Activated CD8-positive, alpha-beta memory T cell treated with anti-CD3 and anti-CD28 coated beads for 24 hours (primary cell): ENCODE results near the gene SDK1.

Source experiments
- DNase-seq: peaks from one replicate; pipeline ENCODE4 v3.0.0-alpha.2; 2020

SDK1 gene

GRCh38 chr7:4147926-4148620 is 847.0 kb downstream of the SDK1 start:
- no peak for DNase-seq

GRCh38 chr7:4149236-4149635 is 848.2 kb downstream of the SDK1 start:
- no peak for DNase-seq

GRCh38 chr7:4149645-4150044 is 848.6 kb downstream of the SDK1 start:
- no peak for DNase-seq

GRCh38 chr7:4150731-4151130 is 849.7 kb downstream of the SDK1 start:
- no peak for DNase-seq

GRCh38 chr7:4151524-4151923 is 850.5 kb downstream of the SDK1 start:
- no peak for DNase-seq

DNA sequence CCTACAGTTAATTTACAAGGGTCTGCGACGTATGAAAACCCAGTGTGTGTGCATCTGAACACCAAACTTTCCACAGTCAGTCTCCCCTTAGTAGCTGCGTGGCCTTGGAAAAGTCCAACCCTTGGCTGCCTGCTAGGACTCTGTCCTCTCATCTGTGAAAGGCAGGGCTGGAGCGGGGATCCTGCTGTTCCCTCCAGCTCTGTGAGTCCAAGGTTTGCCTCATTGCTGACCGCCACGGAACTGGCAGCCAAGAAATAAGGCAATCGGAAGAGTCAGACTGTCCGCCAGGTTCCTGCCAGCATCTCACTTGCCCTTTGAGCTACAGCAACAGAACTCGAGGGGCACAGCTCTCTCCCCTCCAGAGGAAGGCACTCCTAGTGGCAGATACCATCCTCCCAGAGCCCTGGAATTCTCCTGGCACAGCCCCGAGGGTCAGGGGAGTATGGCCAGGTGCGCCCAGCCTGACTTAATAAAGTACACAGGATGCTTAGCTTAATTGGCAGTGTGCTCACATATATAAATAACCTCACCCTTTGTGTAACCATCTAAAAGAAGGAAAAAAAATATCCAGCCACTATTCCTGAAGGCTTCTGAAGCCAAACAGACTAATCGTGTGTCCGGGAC is 851.0 kb downstream of the SDK1 start:
- no peak for DNase-seq

- DNase-seq: no peak
Observed at GRCh38 chr7:4154882-4155535, 854.0 kb downstream of the SDK1 start.

DNA sequence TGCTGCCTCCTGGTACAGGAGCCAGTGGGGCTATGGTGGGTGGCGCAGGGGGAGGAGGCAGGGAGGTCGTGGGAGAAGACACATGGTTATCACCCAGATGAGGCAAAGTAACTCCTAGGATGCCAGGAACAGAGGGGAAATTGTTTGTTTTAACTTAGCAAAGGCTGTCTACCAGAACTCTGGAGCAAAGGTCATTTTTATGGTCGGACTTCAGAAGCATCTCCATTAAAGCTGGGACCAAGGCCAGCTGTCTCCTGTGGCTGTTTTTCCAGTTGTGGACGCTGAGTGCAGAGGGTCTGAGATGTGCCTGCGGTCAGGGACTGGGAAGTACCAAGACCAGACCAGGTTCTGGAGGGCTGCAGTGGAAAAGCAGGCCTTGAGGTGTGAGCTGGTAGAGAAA is 855.1 kb downstream of the SDK1 start:
- no peak for DNase-seq

DNA sequence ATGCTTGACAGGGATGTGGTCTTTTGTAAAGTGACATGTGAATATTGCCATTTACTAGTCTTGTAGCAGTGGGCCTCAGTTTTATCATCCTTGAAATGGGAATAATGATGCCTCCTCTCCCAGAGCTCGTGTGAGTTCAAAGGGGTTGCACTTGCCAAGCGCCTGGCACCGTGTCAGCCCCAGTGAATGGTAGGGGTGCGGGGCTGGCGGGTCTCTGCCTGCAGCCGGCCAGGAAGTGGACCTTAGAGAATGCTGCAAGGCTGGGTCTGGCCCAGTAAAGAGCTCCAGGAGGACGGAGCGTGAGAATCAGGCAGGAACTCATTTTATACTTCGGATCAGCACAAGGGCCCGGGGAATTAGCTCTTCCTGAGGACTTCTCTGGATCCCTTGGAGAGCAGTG is 856.6 kb downstream of the SDK1 start:
- no peak for DNase-seq

- DNase-seq: no peak
Observed at GRCh38 chr7:4158441-4159153, 857.5 kb downstream of the SDK1 start.

DNA sequence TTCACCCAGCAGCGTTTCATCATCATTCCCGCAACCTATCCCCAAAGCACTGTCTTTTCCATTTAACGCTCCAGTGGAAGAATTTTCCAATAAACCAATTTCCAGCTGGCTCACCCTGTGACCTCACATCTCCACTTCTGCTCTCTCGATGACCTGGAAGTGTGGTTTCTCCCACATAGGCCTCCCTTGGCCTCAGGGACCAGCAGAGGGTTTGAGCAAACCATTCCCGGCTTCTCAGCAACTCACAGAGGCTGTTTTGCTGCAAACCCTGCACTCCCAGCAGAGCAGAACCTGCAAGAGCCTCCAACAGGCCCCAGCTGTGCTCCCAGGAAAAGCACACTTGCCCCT is 858.1 kb downstream of the SDK1 start:
- DNase-seq: no peak

DNA sequence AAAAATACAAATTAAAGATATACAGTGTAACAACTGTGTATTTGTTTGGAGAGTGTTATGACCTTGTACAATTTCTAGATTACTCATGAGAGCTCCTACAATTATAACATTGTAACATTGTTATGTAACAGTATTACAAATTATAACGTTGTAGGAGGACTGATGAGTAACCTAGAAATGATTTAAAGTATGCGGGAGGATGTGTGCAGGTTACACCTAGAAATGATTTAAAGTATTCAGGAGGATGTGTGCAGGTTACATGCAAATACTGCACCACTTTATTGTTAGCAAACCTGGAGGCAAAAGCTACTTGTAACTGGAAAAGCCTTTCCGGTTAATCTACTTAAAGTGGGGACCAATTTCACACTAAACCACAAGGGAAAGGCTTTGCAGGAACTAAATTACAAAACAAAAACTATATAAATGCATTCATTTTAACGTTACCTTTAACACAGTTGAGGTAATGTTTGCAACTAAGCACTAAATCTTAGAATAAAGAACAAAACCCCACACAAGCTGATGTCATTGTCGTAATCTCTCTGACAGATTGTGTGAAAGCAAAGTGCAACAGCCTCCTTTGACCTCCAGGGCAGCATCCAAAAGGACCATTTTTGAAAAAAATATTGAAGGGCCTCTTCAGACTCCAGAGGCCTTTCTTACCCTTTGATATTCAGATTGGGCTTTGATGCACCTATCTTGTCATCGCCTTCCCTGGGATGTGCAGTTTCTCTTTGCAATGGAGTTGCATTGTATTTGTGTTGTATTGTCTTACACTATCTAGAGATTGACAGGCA is 858.9 kb downstream of the SDK1 start:
- no peak for DNase-seq

GRCh38 chr7:4162884-4163564 is 862.0 kb downstream of the SDK1 start:
- no peak for DNase-seq

DNA sequence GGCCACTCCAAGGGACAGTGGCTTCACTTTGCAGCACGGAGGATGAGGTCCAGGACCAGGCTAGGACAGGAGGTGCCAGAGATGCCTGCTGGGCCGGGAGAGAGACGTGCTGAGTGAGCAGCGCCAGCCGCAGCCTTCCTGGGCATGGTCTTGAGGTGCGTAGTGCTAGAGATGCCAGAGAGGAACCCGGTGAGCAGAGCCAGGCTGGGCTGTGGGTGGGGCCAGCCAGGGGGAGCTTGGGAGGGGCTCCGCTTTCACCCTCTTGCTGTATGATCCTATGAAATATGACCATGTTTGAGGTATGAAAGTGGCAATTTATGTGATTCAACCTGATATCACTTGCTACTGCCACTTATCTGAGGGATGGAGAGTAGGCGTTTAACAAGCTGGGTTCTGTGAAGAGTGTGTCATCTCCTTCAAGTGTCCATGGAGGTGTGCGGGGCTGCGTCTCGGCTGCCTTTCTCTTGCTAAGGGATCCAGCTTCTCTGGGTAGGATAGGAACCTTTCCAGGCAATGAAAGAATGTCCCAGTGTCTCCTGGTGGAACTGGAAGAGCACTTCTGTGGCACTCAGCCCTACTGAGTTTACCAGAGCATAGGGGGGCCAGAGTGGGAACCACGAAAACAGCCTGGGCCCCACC is 862.6 kb downstream of the SDK1 start:
- no peak for DNase-seq

- DNase-seq: no peak
Observed at GRCh38 chr7:4164556-4164955, 863.5 kb downstream of the SDK1 start.

DNA sequence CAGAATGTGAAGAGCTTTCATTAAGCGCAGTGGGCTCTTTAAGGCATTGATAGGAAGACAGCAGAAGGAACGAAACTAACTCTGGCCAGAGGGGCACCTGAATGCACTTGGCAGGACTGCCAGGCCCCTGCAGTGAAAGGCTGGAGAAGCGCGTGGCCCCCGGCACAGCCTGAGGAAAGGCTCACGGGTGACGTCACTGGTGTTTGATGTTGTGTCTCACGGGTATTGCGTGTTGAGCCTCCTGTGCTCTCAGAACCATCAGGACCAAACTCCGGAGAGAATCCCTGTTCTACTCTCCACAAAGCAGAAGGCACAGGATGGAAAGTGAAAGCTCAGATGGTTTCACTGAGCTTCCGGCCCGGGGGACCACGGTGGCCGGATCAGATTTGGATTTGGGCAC is 865.3 kb downstream of the SDK1 start:
- no peak for DNase-seq

DNA sequence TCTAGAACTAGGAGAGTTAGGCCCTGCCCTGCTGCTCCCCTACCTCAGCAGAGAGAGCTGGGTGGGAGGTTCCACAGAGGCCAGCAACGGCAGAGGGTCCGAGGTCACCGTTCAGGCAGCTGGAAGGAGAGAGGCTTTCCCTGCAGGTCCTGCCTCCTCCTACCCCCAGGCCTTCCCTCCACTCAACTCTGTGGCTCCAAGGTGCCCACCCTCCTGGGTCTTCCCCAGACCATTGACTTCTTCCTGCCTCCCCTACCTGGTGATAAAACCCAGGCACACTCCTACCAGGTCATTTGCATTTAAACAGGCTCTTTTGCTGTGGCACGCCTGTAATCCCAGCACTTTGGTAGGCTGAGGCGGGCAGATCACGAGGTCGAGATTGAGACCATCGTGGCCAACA is 865.8 kb downstream of the SDK1 start:
- DNase-seq: no peak

- DNase-seq: no peak
Observed at GRCh38 chr7:4167385-4167910, 866.4 kb downstream of the SDK1 start.

- no peak for DNase-seq
Observed at GRCh38 chr7:4168041-4168440, 867.0 kb downstream of the SDK1 start.

- no peak for DNase-seq
Observed at GRCh38 chr7:4168541-4168940, 867.5 kb downstream of the SDK1 start.

GRCh38 chr7:4169455-4169854 is 868.4 kb downstream of the SDK1 start:
- DNase-seq: no peak
